PFSK-1 (cell line): ENCODE measurements around the gene ENSA.

Experiments
- FOXP2 ChIP-seq: optimal IDR thresholded peaks from 2 replicates; pipeline ENCODE3; 2011; ENCODE audit warnings: borderline replicate concordance, control low read depth, inconsistent platforms; ENCODE audit not compliant: insufficient read depth; ENCODE audit errors: extremely low read length, extremely low read depth
- POLR2AphosphoS5 ChIP-seq: IDR thresholded peaks from 2 replicates; pipeline ENCODE4 v1.6.1; 2012; ENCODE audit warnings: low read depth, mild to moderate bottlenecking, control low read depth, low read length, moderate library complexity
- REST ChIP-seq, 2 experiments: IDR thresholded peaks; 2 replicates each; pipeline versions ENCODE4 v1.6.1 to v1.8.0; 2011 to 2012; ENCODE audit warnings: low read depth in 2 of 2, low read length in 2 of 2, control low read depth in 1 of 2, inconsistent platforms in 1 of 2, mild to moderate bottlenecking in 1 of 2, moderate library complexity in 1 of 2; ENCODE audit not compliant: insufficient read depth in 1 of 2
- SIN3A ChIP-seq: IDR thresholded peaks from 2 replicates; pipeline ENCODE4 v1.6.1; 2012; ENCODE audit warnings: mild to moderate bottlenecking, low read length, moderate library complexity, borderline replicate concordance; ENCODE audit not compliant: insufficient read depth
- TAF1 ChIP-seq: IDR thresholded peaks from 2 replicates; pipeline ENCODE4 v1.6.1; 2012; ENCODE audit warnings: low read length, control low read depth, borderline replicate concordance; ENCODE audit not compliant: insufficient read depth

ENSA gene

DNA sequence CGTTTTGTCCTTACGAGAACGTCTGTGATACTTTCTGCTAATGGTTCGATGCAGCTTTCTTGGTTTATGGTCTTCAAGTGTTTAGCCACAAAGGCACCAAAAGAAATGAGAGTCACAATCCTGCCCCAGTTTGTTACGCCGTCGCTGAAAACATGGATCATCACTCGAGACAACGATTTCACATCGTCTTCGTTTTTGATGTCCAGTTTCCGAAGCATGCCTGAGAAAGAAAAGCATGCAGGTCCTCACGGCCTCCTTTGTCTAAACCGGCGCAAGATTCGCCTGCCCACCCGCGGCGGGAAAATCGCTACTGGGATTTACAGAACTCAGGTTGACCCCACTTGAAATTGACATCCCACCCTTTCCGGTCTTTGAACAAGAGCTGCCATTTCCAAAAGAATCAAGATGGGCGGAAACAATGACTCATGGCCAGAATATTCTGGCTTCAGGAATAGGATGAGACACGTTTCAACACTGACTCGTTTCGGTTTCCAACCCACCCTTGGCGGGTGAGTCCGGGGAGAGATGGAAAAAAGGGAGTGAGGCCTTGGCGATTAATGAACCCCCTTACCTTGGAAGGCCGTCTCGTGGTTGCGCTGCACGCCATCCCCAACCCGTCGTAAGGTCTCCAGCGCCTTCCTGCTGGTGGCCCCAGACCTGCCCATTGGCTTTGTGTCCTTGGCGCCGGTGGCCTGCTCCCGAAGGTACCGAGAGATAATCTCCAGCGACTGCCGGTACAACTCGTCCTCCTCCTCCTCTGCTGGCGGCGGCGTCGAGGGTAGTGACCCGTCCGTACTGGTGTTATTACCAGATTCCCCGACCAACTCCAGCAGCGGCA lies 50.9 kb downstream of the ENSA start:
- TF ChIP-seq POLR2AphosphoS5: no peak
- TF ChIP-seq SIN3A: peak; percentile 88; the same call in 1 of the 2 replicates
- TF ChIP-seq FOXP2: no peak
- peak in 1 of 2 experiments; percentile 44; a peak in 1 of 4 replicates for TF ChIP-seq REST (IDR thresholded peaks at IDR 0.05; ENCODE audit: insufficient read depth in 1 of 2, low read depth in 2 of 2, low read length in 2 of 2)
- peak; percentile 55; the same call in 1 of the 2 replicates for TF ChIP-seq TAF1

DNA sequence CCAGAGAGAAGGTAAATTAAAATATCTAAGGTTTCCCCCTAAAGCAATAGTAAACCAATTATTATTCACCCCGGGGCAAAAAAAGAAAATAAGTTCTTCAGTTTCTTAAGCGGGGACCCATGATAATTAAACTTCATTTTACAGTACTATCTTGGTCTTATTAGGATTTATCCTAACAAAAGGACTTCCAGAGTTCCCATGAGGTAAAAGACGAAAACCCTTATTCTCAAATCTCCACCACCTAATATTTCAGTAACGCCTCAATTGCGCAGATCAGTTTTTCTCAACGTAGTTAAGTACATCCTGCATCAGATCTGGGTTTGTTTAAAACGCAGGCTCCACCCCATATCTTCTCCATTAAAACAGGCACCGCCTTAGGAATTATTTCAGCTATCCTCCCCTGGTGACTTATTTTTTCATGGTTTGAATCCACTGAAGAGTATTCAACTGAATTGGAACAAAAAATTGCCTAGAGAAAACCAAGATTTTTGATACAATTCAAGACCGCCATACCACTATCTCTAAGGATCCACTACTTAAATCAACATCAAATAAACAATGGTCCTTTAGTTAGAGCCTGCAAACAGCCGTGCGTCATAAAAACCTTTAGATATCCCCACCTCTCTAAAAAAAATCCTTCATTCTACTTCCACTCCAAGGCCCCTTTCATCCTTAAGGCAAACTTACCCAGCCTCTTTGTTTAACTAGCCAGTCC lies 51.7 kb downstream of the ENSA start:
- TF ChIP-seq POLR2AphosphoS5 (no peak; the same call in 1 of the 2 replicates), FOXP2 (no peak), TAF1 (no peak), SIN3A (no peak), REST (IDR thresholded peaks at IDR 0.05; ENCODE audit: insufficient read depth in 1 of 2, low read depth in 2 of 2, low read length in 2 of 2) (no peak)

DNA sequence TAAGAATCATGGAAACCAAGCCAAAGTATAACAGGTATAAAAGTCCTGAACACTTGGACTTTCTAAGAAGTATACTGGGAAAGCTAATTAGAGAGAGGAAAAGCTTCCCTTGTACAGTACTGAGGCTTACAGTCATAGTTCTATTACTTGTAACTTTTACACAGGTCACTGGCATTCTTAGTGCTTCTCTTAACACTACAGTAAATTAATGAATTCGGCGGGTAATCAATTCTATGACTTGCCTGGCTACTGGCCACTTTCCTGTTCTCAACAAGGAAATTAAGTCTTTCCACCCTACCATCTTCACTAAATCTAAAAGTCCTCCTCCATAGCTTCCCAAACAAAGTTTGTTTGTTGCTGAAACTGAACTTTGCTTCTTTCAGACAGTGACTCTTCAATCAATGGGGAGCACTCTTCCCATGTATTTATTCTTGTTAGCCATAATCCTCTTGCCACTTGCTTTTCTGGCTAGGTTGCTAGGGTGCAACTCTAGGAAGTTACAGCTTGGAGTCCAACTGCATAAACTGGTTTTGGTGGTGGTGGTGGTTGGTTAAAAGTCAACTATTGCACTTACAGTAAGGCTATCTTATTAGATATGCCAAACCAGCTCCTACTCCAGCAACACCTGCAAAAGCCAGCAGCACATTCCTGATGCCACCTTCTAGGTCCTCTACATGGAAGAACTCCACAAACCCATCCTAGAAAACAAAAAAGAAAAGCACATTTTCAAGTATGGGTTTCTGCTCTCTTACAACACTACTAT lies 52.4 kb downstream of the ENSA start:
- no peak for TF ChIP-seq FOXP2
- TF ChIP-seq REST (IDR thresholded peaks at IDR 0.05; ENCODE audit: insufficient read depth in 1 of 2, low read depth in 2 of 2, low read length in 2 of 2): no peak
- no peak for TF ChIP-seq TAF1
- no peak for TF ChIP-seq SIN3A
- TF ChIP-seq POLR2AphosphoS5: peak; percentile 49

DNA sequence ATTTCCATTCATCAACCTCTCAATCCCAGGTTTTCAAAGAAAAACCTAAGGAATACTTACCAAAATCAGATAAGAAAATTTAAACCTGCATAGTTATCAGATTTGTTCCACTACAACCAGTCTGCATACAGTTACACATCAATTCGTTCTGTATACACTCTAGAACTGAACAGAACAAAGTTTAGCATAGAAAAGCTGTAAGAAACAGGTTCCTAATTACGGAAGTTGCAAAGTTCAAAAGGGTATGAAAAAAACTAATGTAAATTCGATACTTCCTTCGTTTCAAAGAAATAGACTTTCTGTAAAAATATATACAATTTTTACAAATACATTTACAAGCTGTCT lies 53.1 kb downstream of the ENSA start:
- no peak for TF ChIP-seq SIN3A
- TF ChIP-seq POLR2AphosphoS5: no peak
- TF ChIP-seq REST (IDR thresholded peaks at IDR 0.05; ENCODE audit: insufficient read depth in 1 of 2, low read depth in 2 of 2, low read length in 2 of 2): no peak
- TF ChIP-seq TAF1: no peak
- TF ChIP-seq FOXP2: no peak
